Muscle layer of duodenum (tissue), 2 donors: ENCODE results near the gene SRPX.

Experiments used
- H3K27ac ChIP-seq: one replicate; pipeline ENCODE4 v1.7.0; 2013; ENCODE audit warnings: mild to moderate bottlenecking, low read length
- H3K27me3 ChIP-seq: one replicate; pipeline ENCODE4 v1.7.0; 2013; ENCODE audit warnings: low read depth, mild to moderate bottlenecking, control low read depth, low read length
- H3K36me3 ChIP-seq, 2 donors: one replicate each; pipeline ENCODE4 v1.7.0; 2013; ENCODE audit warnings: low read length in 2 of 2, control low read depth in 1 of 2, mild to moderate bottlenecking in 1 of 2; ENCODE audit not compliant: insufficient read depth in 2 of 2, control insufficient read depth in 1 of 2
- H3K4me1 ChIP-seq, 2 donors: one replicate each; pipeline ENCODE4 v1.7.0; 2013; ENCODE audit warnings: low read length in 2 of 2, mild to moderate bottlenecking in 2 of 2, control low read depth in 1 of 2, moderate library complexity in 1 of 2; ENCODE audit not compliant: insufficient read depth in 2 of 2, control insufficient read depth in 1 of 2
- H3K4me3 ChIP-seq, 2 donors: one replicate each; pipeline ENCODE4 v1.7.0; 2013; ENCODE audit warnings: low read length in 2 of 2, low read depth in 1 of 2, mild to moderate bottlenecking in 1 of 2
- H3K9me3 ChIP-seq, 2 donors: one replicate each; pipeline ENCODE4 v1.7.0; 2013; ENCODE audit warnings: low read length in 2 of 2, control low read depth in 1 of 2, mild to moderate bottlenecking in 1 of 2; ENCODE audit not compliant: control insufficient read depth in 1 of 2
- donor health status: healthy.

The SRPX gene

GRCh38 chrX:38126179-38126578, 94.5 kb downstream of the SRPX start:
- no peaks in the 10 kb centered on the region for H3K27me3 ChIP-seq

GRCh38 chrX:38124000-38124399, 96.7 kb downstream of the SRPX start:
- H3K27me3 ChIP-seq: no peaks in the 10 kb centered on the region
- H3K4me3 ChIP-seq: no peak overlapping the region
- H3K27ac ChIP-seq: no peak overlapping the region

More at GRCh38 chrX:38126179-38126578, 94.5 kb downstream of the SRPX start:
- Histone ChIP-seq H3K36me3 (no peaks in the 10 kb centered on the region), H3K27ac (no peak overlapping the region), H3K4me1 (no peaks in the 10 kb centered on the region), H3K9me3 (no peaks in the 10 kb centered on the region), H3K4me3 (no peak overlapping the region)

GRCh38 chrX:38117485-38117884, 103.2 kb downstream of the SRPX start:
- no peaks in the 10 kb centered on the region for H3K36me3 ChIP-seq
- no peaks in the 10 kb centered on the region for H3K4me1 ChIP-seq
- no peak overlapping the region for H3K4me3 ChIP-seq
- H3K9me3 ChIP-seq: no peaks in the 10 kb centered on the region
- no peaks in the 10 kb centered on the region for H3K27me3 ChIP-seq
- no peak overlapping the region for H3K27ac ChIP-seq

More at GRCh38 chrX:38124000-38124399, 96.7 kb downstream of the SRPX start:
- no peaks in the 10 kb centered on the region for H3K36me3 ChIP-seq
- H3K9me3 ChIP-seq: no peaks in the 10 kb centered on the region
- H3K4me1 ChIP-seq: no peaks in the 10 kb centered on the region

GRCh38 chrX:38116706-38117105, 104.0 kb downstream of the SRPX start:
- Histone ChIP-seq H3K27me3 (no peaks in the 10 kb centered on the region), H3K9me3 (no peaks in the 10 kb centered on the region), H3K27ac (no peak overlapping the region), H3K4me3 (no peak overlapping the region), H3K4me1 (no peaks in the 10 kb centered on the region), H3K36me3 (no peaks in the 10 kb centered on the region)

DNA sequence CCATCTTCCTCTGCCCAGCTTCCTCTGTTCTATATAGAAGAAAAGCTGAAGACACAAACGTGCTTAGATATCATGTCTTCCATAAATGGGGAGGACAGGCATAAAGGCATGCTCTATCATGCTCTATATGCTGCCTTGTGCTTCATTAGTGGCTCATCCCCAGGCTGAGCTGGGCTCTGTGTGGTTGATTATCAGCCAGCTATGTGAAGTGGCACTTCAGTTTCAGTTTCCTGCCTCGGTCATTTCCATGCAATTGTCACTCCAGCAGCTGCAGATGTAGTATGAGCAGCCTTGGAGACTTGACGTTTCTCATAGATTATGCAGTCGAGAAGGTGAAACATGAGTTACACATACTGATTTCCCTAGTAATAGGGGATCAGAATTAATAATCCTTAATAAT, 108.1 kb downstream of the SRPX start:
- no peaks in the 10 kb centered on the region for H3K27me3 ChIP-seq
- no peak overlapping the region for H3K27ac ChIP-seq
- no peaks in the 10 kb centered on the region for H3K4me1 ChIP-seq
- no peak overlapping the region for H3K4me3 ChIP-seq
- no peaks in the 10 kb centered on the region for H3K36me3 ChIP-seq
- H3K9me3 ChIP-seq: no peaks in the 10 kb centered on the region

GRCh38 chrX:38111196-38111595, 109.5 kb downstream of the SRPX start:
- Histone ChIP-seq H3K4me3 (no peak overlapping the region), H3K36me3 (no peaks in the 10 kb centered on the region), H3K9me3 (no peaks in the 10 kb centered on the region), H3K27me3 (no peaks in the 10 kb centered on the region), H3K27ac (no peak overlapping the region), H3K4me1 (no peaks in the 10 kb centered on the region)

DNA sequence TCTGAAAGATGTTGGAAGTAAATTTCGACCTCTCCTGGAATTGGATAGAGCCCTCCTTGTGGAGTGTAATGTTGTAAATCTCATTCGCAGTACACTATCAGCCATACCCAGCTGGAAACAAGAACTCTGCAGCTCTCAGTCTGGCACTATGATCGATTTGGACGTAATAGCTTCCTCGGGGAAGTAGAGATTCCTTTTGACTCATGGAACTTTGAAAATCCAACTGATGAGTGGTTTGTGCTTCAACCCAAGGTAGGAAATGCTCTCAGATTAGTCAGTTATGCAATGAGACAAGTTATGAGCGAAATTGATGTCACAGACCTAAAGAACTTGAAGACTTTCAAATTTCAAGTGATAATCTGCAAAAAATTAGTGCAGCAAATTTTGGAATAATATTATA, 110.4 kb downstream of the SRPX start:
- Histone ChIP-seq H3K4me3 (no peak overlapping the region), H3K9me3 (no peaks in the 10 kb centered on the region), H3K36me3 (no peaks in the 10 kb centered on the region), H3K27me3 (no peaks in the 10 kb centered on the region), H3K27ac (no peak overlapping the region), H3K4me1 (no peaks in the 10 kb centered on the region)

DNA sequence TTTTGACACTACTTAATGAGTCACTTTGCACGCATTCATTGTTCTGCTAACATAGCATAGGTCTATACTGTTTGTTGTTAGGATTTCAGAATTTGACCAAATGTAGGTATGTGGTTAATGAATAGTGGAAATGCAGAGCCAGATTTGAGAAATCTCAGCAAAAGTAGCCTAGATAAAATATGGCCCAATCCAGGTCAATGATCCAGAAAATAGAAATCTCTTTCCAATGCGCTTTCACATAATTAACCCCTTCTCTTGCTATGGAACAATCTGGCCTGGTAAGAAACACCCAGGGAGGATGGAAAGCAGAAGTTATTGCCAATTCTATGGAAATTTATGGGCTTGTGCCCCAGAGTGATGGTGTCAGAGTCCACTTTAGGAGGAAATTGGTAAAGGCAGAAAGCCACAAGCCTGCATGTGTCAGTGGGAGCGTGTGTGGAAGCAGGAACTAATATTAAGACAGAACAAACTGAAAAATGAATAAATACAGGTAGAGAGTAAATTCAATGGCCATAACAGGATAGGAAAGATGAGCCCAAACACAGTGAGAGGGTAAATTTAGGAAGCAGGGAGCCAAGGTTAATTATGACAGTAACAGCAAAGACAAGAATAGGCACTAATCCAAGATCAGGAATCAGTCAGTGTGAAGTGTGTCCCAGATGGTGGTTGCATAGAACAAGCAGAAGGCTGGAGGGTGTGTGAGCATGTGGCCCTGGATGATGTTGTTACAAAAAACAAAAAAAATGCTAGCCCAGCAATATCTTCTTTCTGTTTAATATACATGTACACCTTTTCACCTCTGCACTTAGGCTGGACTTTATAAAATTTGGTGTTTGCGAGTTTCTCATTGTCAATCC, 111.4 kb downstream of the SRPX start:
- Histone ChIP-seq H3K27me3 (no peaks in the 10 kb centered on the region), H3K36me3 (no peaks in the 10 kb centered on the region), H3K9me3 (no peaks in the 10 kb centered on the region), H3K4me3 (no peak overlapping the region), H3K27ac (no peak overlapping the region), H3K4me1 (no peaks in the 10 kb centered on the region)

DNA sequence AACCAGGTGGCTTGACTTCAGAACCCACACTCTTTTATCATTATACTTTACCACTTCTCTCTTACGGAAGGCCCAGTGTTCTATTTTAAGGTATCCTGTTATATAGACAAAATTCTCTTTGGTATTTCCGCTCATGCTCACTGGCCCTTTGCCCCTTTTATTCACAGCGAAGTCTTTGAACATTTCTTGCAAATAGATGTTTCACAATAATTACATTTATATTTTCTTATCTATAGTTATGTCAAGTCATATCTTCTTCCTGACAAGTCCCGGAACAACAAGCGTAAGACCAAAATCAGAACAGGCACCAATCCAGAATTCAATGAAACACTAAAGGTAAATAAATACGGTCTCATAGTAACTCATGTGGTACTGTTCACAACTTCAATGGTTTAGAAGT, 112.3 kb downstream of the SRPX start:
- H3K27me3 ChIP-seq: no peaks in the 10 kb centered on the region
- no peaks in the 10 kb centered on the region for H3K9me3 ChIP-seq

DNA sequence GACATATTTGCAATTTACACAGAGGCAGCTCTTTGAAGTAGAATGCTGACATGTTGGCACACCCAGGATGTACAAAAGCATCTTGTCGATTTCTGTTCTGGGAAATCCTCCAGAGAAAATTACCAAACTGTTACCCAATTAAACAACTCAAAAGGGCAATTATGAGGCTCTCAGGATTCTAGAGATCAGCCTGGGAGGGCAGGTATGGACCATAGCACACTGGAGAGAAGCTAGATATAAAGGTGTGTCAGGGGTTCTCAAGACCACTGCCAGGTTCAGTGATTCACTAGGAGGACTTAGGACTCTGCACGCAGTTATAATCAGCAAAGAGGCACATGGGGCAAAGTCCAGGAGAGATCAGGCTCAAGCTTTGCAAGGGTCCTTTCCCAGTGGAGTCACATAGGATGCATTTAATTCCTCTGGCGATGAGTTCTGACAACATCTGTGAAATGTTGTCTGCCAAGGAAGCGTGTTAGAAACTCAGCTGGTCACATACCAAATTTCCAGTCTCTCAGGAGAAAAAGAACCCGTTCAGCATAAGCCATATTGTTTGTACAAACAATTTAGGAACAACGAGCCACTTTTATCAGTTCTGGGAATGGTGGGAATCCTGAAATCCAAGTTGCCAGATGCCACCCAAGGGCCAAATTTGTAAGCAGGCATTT, 113.5 kb downstream of the SRPX start:
- H3K27me3 ChIP-seq: no peaks in the 10 kb centered on the region
- no peak overlapping the region for H3K27ac ChIP-seq
- H3K9me3 ChIP-seq: no peaks in the 10 kb centered on the region
- H3K4me1 ChIP-seq: no peaks in the 10 kb centered on the region
- no peaks in the 10 kb centered on the region for H3K36me3 ChIP-seq
- H3K4me3 ChIP-seq: no peak overlapping the region

More for the DNA sequence above, 112.3 kb downstream of the SRPX start:
- Histone ChIP-seq H3K4me1 (no peaks in the 10 kb centered on the region), H3K4me3 (no peak overlapping the region), H3K27ac (no peak overlapping the region), H3K36me3 (no peaks in the 10 kb centered on the region)

- H3K36me3 ChIP-seq: no peaks in the 10 kb centered on the region
- H3K27me3 ChIP-seq: no peaks in the 10 kb centered on the region
- H3K4me3 ChIP-seq: no peak overlapping the region
- no peaks in the 10 kb centered on the region for H3K9me3 ChIP-seq
- no peak overlapping the region for H3K27ac ChIP-seq
- H3K4me1 ChIP-seq: no peaks in the 10 kb centered on the region
Observed at GRCh38 chrX:38105216-38105725, 115.4 kb downstream of the SRPX start.
